ENCODE measurements around the gene KLK12.

The KLK12 gene, protein sequence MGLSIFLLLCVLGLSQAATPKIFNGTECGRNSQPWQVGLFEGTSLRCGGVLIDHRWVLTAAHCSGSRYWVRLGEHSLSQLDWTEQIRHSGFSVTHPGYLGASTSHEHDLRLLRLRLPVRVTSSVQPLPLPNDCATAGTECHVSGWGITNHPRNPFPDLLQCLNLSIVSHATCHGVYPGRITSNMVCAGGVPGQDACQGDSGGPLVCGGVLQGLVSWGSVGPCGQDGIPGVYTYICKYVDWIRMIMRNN

GRCh38 chr19:51034704-51035103, at the start of gene KLK12:
Gene KLK12 (minus strand): TSS chr19:51035002. CDS start chr19:51034621, 381 bp downstream.
- DNase-seq, result no peak

- DNase-seq, result no peak
Observed at GRCh38 chr19:51084505-51084904, 49.7 kb upstream of the KLK12 start.

GRCh38 chr19:51083783-51084182, 49.0 kb upstream of the KLK12 start:
- no peak for DNase-seq

- DNase-seq, result no peak
Observed at GRCh38 chr19:51083181-51083580, 48.4 kb upstream of the KLK12 start.

- DNase-seq, result no peak
Observed at GRCh38 chr19:51082611-51083010, 47.8 kb upstream of the KLK12 start, which contains the start of gene KLK14. Gene KLK14 (minus strand): TSS chr19:51082887. CDS start chr19:51082614, 273 bp downstream.

DNA sequence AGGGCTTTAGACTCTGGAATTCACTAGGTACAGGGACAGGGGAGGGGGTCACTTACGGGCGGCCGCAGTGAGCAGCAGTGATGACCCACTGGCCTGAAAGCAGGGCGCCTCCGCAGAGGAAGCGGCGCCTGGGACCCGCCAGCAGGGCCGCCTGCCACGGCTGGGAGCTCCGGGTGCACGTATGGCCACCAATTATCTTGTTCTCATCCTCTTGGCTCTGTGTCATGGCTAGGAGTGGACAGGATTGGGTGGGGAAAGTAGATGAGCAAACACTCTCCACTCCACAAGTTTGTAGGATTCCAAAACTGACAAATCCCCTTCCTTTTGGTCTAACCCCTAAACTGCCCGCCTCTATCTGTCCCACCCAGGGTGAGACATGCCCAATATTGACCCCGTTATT, 46.7 kb upstream of the KLK12 start:
- no peak for DNase-seq

- no peak for DNase-seq
Observed at GRCh38 chr19:51079481-51080110, 44.8 kb upstream of the KLK12 start.

GRCh38 chr19:51078731-51079130, 43.9 kb upstream of the KLK12 start:
- no peak for DNase-seq

- no peak for DNase-seq
Observed at GRCh38 chr19:51078104-51078503, 43.3 kb upstream of the KLK12 start.

- no peak for DNase-seq
Observed at GRCh38 chr19:51076631-51077213, 41.9 kb upstream of the KLK12 start.

- DNase-seq, result no peak
Observed at GRCh38 chr19:51075998-51076397, 41.2 kb upstream of the KLK12 start.

DNA sequence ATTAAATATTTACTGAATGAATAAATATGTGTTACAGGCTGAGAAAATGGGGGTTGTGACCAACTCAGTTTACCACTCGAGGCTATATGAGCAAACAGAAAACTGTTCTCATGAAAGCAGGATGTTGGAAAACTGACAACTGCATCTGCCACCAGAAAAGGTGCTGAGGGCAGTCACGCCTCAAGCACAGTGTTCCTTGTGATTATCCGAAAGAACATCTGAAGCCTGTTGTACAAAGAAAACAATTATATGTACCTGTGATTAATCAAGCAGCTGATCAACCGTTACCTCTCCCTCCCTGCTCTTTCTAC, 36.2 kb upstream of the KLK12 start:
- DNase-seq, result no peak

- DNase-seq, result no peak
Observed at GRCh38 chr19:51070334-51071094, 35.7 kb upstream of the KLK12 start.

DNA sequence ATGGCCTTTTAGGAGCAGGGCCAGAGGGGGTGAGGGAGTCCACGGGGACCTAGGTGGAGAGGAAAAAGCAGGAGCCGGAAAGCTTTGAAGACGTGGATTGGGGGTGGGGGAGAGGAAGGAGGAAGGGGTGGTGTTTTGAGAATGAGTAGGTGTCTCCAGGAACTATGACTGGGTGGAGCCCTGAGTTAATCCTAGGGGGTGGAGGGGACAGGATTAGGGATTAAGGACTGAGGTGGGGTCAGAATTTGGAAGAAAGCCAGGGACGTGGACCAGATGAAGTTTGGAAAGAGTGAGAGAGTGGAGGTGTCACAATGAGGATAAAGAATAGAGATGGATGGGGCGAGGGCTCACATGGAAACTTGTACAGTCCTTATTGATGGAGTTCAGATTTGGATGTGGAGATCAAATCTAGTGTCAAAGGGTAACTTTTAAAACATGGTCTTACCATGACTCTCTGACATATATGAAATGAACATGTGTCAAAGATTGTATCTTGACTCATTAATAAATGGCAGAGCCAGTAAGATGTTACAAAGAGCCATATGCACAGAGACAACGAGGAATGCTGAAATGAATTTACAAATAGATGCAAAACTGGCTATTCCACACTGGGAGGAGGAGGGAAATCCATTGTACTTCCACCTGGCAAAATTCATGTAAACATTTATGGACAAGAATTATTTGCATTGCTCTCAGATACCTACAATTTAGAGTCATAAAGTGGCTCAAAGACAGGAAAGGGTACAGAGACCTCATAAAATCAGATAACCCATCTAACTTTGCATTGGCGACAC, 31.8 kb upstream of the KLK12 start:
- DNase-seq, result no peak

- DNase-seq, result no peak
Observed at GRCh38 chr19:51065221-51065960, 30.6 kb upstream of the KLK12 start.

DNA sequence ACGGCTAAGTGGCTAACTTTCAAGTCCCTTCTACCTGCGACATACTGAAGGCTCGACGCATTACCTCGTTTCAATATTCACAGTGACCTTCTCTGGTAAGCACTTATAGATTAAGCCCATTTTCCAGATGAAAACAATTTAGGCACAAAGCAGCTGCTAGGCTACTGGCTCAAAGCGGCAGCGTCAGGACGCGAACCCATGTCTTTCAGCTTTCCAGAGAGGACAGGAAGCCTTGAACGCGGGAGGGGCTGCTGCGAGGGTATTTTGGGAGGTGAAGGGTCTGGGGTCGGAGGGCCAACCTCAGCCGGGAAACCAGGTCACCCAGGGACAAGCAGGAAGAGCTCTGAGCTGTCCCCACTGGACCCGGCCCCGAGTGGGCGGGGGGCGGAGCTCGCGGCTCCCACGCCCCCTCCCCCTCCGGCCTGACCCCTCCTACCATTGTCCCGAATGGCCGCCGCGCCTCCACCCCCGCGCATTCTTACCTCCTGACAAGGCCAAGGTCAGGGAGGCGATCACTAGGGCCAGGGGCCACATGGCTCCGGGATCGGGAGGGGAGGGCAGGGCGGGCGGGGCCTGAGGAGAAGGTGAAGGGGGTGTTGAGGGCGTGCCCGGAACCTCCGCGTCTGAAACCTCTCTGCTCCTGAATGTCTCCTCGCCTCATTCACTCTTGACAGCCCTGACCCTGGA, 29.9 kb upstream of the KLK12 start, which contains the start of gene KLK13:
KLK13 (minus strand) TSS at position 559 of the 687 bp plus-strand sequence; CDS start at position 534, 25 bp downstream.
- no peak for DNase-seq

- DNase-seq, result no peak
Observed at GRCh38 chr19:51063664-51064063, 28.9 kb upstream of the KLK12 start.

- DNase-seq, result no peak
Observed at GRCh38 chr19:51060973-51061372, 26.2 kb upstream of the KLK12 start.

DNA sequence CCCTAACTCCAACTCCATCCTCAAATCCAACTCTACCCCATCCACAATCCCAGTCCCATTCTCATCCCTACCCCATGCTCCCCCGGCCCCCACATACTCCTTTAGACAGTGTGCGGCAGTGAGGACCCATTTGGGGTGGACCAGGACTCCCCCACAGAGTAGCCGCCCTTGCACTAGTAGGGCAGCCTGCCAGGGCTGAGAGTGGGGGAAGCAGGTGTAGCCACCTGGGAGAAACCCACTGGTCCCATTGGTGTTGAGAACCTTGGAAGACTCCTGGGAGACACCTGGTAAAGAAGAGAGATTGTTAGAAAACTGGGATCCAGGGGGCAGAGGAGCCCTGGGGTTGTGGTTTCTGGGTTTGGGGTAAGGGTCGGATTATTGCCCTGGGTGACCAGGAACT, 25.5 kb upstream of the KLK12 start:
- DNase-seq, result no peak

DNA sequence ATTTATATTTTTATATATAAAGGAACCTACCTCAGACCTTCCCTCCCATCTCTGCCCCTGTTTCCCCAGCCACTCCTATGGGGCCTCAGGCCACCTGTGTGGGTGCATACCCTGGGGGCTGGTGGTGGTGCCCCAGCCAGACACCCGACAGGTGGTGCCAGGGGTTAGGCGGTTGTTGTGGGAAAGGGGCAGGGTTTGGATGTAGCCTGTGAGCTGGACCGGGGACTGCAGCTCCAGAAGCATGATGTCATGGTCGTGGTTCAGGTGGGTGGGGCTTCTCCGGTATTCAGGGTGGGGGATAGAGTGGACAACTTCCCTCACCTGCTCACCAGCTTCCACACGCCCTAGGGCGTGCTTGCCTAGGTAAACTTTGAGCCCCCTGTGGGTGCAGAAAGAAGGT, 24.9 kb upstream of the KLK12 start:
- DNase-seq, result no peak

DNA sequence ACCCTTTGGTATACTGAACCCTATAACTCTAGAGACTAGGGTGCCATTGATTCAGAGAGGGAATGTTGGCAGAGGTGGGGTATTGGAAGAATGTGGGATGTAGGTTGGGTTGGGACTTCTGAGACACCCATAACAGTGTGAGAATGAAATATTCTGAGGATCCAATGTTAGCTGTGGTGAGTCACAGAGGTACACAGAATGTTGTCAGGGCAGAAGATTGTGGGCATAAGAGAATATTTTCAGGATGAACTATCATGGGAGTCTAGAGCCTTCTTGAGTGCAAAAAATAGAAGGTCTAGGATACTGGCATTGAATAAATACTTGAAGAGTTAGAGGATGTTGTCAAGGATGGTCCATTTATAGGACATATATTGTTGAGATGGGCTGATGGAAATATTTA, 21.1 kb upstream of the KLK12 start:
- no peak for DNase-seq

GRCh38 chr19:51047031-51047335, 12.2 kb upstream of the KLK12 start:
- no peak for DNase-seq
